Mucosa of gallbladder (tissue), 1 donor: Measurements from ENCODE around the gene MORC2. TPM values are rescaled to one million over a fixed set of nuclear protein-coding genes. Genes with fewer than 3 reads are reported as not detected.

Experiments used
- DNase-seq: peaks from one replicate; pipeline ENCODE4 v3.0.0-alpha.2; 2020; ENCODE audit warnings: low spot score
- total RNA-seq: library from RNA; stranded (reverse); gene quantifications from one replicate; pipeline ENCODE4 v1.2.1, GENCODE V29; 2021
- donor health status: DM: no; HTN: no; CAD: no.

The MORC2 gene
- total RNA-seq, 1 donor from 2014 or later: 21.5 TPM

DNA sequence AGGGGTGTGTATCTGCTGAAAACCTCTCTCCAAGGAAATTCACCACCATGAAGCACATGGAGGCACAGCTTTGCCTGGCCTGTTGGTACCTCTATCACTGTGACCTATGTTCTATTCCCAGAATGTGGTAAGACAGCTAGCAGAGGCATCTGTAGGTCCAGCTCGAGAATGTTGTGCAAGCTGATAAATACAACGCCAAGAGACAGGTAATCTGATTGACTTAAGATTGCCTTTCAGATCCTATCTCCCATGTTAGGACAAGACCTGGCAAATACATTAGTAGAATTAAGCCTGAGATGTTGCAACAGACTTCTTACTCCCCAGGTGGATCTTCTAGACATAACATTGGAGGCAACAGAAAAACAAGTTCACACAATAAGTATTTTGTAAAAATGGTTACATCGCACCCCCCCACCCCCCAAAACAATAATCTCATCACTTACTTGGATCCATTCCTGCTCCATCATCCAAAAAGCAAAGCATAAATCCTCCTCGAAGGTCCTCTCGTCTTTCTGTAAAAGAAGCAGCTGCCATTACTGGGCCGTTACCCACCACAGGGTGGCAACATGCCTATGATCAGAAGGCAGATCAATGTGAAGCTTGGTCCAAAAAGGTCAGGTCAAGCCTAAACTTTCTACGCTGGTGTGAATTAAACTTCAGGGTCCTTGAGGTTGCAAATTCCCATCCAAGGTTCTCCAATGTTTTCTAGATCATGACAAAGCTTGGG lies 18.5 kb downstream of the MORC2 start:
- DNase-seq: no peak

DNA sequence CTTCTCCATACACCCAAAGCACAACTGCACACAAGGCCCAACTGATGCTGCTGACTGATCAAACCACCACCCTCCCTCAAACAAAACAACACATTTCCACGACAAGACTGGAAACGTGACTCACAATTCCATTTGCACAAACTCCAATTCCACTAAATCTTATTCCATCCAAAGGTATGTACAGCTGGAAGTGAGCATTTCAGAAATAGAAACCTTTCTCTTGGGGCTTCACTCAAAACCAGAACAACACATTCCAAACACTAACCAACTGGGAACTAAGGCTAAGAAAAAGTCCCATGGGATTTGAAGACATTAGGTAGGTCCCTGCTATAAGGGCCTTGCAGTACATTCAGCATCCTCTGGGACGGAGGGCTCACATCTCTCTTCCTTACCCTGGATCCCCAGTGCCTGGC lies 19.6 kb downstream of the MORC2 start:
- DNase-seq: no peak

DNA sequence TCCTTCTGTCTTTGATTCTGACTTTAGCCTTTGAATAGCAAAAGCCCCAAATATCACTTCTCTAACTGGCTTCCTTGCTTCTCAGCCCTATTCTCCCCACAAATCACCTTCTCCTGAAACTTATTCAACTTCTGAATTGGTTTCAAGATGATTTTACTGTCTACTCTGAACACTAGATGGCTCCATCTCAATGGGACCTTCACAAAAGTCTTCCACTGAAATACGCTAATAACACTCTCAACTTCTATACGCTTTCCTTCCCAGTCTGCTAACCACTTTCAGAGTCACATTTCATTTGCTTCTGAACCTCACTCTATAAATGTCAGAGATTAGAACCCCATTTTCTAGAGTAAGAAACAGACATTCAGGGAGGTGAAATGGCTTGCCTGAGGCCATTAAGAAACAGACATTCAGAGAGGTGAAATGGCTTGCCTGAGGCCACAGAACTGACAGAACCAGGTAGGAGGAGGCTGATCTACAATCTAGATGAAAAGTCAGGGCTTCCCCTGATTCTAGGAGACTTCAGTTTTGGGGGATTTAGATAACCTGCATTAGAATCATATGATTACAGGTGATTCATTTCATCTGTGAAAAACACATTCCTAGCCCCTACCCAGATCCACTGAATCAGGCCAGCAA lies 20.6 kb downstream of the MORC2 start:
- no peak for DNase-seq

DNA sequence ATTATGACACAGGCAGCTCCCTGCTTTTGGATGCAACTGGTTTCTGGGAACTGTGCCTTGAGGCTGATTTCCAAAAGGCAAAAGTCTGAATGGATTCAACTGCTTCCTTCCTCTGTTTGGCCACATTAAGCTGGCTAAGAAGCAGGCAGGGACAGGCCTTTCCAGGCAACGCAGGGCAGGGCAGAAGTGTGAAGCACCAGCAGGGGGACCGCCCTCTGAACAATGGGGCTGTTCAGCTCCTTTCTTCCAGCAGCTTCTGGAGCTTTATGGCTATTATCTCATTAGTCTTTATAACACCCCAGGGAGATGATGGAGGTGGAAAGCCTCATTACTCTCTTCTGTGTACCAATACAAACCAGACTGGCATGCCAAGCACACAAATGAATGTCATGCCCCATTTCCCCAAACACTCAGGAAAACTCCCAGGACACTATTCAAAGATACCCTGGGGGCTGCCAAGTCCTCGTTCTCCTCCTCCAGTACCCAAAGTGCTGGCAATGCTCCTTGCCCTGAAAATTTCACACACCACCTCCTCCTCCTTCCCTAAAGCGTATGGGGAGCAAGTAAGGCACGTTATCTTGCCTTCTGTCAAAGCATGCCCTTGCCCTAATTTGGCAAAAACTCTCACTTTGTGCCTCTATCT lies 21.3 kb downstream of the MORC2 start:
- no peak for DNase-seq

DNA sequence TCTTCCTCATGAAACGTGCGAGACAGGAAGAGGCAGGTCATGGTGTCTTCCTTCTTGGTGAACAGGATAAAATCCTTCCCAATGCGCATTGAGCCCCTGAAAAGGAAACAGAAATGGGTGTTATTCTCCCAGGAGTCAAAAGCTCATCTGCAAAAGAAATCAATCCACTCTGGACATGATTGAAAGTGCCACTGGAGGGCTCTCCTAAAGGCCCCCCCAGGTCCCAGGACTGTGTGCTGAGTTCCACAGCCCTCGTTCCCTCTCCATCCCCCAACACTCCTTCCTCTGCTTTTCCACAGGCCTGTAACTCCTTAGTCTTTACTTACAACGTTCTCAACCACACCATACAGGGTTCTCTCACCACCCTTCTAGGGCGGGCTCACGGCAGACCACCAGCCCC lies 22.2 kb downstream of the MORC2 start:
- no peak for DNase-seq

DNA sequence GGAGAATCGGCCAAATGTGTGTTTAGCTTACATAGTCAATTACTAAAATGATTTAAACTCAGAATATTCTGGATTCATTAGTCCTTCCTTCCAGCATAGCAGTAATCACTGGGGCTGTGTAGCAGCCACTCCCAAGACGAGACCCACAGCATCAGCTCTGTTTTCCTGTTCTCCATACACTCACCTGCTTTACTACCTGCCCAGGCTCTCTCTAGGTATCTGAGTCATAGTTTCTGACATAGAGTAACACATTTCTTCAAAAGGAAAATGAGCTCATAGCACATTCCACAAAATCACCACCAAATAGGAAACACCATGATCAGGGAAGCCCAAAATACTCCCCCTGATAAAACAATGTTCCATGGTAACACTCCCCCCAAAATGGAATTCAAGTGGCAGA lies 22.9 kb downstream of the MORC2 start:
- DNase-seq: no peak

DNA sequence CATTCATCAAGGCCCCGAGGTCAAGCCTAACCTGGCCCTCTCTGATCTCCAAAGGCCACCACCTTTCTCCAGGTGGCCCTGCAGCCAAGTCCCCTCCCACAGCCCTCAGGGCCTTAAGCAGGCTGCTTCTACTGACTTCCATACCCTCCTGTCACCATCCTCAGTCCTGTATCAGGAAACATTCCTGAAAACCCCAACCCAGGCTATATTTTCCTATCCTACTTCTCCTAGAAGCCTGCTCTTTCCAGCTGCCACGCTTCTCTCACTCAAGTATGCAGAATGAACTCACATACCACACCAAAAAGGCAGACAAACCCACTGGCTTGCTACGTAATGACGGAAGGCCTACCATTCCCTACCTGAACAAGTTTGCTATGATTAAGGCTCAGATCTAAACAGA lies 23.6 kb downstream of the MORC2 start:
- no peak for DNase-seq

DNA sequence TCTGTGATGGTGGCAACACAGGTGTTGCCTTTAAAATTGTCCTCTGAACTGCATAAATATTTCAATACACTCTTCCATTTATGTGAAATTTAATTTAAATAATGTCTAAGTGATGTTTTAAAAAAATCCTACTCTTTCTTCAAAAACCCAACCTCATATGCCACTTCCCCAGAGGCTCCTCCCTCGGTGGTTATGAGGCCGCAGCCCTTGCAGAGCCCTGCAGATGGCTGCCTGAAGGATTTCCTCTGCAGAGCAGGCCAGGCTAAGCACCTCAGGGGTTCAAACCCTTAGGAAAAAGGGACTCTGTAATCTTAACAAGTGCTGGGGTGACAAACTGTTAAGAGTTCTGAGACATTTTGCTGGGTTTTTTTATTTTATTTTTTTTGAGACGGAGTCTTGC lies 25.2 kb downstream of the MORC2 start:
- no peak for DNase-seq

DNA sequence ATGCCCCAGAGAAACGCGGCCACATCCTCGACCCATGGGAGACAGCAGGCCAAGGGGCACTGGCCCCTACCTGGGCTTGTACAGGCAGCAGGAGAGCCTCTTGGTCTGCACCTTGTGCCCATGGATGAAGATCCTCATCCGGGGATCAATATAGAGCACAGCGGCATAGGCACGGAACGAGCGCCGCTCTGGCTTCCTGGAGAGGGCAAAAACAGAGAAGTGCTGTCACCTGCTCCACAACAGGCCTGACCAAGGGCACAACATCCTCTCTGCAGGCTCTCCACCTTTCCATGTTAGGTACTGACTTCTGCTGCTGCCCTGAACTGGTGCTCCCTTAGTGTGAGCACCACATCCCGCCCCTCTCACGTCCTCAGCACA lies 27.2 kb downstream of the MORC2 start:
- no peak for DNase-seq

DNA sequence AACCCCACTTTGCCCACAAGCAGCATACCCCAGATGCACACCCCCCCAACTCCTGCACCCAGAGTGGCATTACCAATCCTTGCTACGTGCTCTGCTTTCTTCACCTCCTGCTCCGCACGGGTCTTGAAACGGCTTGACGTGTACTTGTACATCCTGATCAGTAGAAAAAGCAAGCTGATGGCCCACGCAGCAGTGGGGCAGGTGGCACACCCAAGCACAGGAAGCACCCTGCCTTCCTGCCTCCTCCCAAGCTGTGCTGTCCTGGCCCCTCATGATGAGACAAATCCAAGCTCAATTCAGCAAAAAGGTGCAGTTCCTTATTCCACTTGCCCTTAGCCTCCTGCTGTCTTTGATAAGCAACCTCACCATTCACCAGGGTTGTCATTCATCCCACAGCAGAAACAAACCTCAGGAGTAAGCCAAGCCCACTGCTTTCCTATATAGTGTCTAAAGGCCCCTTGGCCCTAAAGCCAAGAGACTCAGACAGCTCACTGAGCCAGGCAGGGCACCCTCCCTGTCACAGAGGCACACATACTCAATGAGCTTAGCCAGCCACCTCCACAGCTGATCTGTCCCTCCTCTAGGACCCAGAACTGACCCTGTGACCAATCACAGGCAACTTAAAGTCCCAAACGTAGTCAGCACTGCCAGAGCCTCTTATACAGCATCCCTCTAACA lies 27.8 kb downstream of the MORC2 start:
- DNase-seq: no peak

DNA sequence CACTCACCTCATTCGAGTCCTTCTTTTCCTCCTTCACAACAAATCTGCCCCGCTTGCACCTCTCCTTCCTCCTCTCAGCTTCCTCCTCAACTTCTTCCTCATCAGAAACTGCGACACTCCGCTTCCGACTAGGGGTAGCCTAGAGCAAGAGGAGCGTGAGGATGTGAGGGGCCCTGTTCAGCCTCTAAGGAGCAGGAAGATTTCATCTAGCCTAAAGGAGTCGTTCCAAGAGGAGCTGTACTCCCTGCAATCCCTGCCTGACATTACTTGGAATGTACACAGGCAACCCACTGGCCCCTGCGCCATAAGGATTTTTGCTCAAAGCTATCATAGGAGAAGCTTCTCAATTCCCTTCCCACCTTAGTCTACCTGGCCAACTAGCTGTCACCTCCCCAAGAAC lies 34.5 kb downstream of the MORC2 start:
- DNase-seq: peak; percentile 5

DNA sequence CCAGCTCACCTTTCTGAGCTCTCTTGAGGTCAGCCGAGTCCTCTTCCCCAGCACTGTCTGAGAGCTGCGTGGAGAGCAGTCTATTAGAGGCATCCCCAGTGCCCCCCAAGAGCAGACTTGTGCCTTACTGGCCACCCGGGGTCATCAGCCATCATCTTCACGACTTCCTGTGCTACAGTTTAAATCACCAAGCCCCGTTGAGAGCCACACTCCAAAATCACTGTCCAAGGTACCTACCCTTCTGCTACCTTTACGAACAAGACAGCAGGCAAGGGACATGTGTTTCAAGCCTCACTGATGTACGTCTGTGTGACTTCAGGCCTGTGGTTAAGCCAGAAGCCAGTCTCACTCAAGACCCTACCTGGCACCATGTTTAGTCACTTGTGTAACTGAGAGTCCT lies 35.1 kb downstream of the MORC2 start:
- no peak for DNase-seq

DNA sequence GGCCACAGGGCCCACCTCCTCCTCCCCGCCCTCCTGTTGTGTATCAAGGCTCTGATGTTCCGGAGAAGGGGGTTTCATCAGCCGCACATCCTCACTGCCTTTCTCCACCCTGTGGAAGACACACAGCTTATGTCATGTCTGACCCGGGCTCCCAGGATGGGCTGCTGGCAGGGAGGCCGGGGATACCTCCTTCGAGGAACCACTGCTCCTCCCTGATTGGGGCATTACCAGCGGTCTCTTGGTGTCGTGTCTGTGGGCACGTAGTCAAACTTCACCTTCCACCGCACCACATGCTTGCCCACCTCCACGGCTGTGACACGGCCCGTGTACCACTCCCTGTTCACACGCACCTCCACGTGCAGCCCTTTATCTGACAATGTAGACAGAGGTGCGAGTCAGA lies 35.9 kb downstream of the MORC2 start:
- DNase-seq: no peak

DNA sequence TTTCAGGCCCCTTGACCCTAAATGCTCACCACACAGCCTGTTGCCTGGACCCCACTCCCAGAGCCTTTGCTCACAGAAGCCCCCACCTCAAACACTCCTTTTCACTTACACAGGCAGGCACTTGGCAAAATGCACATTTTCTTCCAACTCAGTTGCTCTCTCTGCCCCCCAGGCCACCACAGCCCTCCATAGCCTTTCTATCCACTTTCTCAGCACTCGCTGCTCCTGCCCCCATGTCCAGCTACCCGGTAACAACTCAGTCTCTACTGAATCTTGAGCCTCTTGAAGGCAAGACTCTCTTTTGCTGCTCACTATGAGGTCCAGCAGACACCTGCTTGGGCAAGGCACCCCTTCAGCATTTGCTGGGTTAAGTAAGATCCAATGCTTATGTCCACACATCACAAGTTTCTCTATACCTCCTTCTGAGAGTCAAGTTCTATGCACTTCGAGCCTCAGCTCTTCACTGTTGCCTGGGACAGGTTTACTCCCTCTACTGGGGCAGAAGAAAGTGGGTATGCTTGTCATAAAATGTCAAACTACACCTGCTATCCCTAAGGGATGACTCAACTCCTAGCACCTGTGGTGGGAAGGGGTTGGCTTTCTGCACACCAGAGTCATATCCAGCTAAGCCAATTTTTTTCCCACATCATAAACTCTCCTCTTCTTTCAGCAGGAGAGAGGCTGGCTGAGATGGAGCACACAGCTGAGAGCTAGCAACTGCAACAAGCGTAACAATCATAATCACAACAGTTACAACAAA lies 36.9 kb downstream of the MORC2 start:
- no peak for DNase-seq

DNA sequence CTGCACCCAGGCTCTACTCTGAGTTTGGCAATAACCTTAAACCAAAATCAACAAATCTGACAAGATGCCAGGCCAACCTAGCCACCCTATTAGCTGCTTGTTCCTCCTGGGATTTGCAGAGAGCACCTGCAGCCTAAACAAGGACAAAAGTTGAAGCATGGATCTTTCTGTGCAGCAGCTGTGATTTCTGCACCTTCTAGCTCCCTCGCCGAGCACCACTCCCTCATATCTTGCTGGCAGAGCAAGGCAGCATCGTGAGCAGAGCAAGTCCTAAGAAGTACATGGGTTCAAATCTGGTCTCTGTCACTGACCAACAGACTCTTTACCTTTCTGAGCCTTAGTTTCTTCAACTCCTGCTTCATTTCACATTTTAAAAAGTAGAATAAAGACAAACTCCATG lies 38.3 kb downstream of the MORC2 start:
- no peak for DNase-seq

DNA sequence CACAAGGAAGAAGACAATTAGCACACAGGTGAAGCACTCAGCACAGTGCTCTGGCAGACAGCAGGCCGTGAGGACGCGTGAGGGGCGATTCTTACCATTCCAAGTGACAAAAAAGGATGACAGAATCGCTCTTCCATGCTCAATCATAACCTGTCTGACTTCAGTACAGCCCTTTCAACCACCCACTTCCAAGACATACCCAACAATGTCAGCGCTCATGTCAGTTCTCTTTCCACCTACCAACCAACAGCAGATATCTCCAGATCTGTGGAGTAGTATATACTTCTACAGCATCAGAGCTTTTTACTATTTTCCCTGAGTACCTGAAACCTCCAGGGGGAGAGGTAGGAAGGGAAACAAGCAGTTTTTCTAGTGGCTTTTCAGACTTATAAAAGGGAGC lies 40.2 kb downstream of the MORC2 start:
- no peak for DNase-seq

DNA sequence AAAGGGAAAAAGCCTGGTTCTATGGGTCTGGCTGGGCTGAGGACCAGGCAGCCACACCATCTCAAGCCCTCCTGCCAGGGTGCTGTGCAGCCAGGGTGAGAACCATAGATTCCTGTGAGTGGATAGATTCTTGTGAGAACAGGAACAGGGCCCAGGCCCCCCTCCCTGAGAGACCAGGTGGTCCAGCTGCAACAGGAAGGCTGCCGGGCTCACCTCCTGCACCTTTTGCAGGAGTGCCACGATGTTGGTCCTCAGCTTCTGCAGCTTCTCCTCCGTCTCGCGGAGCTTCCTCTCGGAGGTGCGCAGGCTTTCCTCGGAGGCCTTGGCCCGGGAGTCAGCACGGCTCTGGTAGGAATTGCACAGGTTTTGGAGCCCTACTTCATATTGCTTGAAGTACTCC lies 40.8 kb downstream of the MORC2 start:
- DNase-seq: no peak

DNA sequence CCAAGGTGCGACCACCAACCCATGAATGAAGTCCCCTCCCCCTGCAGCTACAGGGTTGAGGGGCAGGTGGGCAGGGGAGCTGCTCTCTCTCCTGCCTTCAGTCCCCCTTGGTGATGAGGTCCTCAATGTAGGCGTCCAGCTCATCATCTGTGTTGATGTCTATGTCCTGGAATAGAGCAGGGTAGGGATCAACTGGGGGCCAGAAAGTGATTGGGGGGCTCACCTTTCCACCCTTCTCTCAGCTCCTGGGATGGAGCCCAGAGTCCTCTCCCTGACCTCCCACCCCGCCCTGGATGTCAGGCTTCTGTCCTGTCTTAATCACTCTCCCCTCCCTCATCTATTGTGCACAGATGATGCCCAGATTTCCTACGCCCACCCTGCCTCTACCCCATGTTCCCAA lies 41.9 kb downstream of the MORC2 start:
- no peak for DNase-seq

DNA sequence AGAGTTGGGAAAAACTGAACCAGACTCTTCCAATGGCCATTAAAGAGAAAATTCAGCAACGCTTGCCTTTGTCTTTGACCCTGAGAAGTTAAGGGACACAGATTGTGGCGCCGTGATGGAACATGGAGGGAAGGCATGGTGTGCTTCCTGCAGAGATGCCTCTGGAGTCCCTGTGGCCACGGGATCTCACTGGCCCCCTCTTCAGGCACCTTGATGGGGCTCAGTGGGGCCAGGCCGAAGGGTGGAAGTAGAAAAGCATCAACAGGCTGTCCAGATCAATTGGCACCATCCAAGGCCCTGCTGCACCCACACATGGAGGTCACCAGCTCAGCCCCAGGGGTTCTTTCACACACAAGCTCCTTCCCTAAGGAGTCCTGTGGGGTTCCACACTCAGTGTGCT lies 42.9 kb downstream of the MORC2 start:
- no peak for DNase-seq

DNA sequence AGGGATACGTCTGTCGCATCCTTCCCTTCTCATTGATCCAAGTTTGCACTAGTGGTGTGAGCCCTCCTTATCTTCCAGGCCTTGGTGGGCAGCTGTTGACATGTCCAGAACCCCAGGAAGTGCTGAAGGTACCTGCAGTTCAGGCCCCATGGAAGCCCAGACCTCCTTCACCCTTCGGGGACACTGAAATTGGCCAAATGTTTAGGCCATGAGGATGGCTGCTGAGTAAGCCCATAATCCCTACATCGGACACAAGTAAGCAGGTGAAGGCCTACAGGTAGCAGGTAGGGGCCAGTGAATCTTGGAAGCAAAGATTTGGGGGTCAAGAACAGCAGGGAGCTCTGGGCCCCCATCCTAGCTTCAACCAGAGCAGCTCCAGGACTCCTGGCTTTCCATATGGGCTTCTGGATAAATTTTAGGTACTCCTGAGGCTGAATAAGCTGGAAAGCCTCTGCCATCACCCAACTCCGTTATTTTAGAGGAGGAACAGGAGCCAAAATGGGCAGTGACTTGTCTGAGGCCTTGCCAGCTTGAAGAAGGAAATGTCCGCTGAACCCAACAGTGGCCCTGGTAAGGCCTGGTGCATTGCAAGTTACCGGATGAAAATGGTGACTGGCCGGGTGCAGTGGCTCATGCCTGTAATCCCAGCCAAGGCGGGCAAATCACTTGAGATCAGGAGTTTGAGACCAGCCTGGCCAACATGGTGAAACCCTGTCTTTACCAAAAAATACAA lies 45.2 kb downstream of the MORC2 start:
- no peak for DNase-seq

DNA sequence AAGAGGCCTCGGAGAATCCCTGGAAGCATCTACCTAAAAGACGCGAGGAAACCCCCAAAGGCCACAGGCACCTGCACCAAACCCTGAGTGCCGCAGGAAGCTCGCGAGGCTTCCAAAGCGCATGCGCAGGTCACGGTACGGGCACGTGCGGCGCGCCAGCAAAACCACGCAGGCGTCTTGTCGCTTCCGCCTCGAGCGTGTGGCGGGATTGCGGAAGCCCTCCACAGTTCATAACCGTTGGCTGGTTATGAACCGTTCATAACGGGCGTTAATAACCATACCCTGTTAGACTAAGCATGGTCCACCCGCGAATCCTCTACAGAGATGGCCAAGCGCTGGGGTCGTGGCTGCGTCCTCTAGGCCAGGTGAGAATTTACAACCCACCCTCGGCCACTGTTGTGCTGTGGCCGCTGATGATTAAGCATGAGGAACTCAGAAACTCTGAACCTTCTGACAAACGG lies 46.4 kb downstream of the MORC2 start:
- peak; percentile 63 for DNase-seq
